ENCODE data around the gene PKD2L1.

PKD2L1 gene

DNA sequence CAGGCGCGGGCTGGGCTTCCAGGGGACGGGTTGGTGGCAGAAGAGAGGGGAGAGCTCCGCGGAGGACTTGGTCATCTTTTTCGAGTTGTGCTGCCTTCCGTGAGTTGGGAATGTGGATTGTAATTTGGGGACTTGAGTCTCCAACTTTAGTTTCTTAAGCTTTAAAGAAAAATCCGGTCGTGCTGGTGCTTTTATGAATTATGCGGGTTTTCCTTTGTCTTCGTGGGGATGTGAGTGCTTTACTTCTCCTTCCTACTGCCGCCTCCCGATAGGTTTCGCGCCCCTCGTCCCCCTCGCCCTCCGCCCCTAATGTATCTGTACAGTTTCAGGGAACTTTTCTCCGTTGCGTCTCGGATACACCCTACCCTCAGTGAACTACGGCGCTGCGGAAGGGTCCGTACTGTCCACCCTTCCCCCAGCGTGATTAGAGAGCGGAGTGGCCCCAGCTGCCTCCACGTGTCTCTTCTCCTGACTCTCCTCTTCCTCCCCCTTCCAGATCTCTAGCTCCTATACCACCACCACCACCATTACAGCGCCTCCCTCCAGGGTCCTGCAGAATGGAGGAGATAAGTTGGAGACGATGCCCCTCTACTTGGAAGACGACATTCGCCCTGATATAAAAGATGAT, 17.7 kb upstream of the PKD2L1 start:
- peak overlapping the region; percentile 83 for H3K4me3 ChIP-seq (ENCODE audit: low read length)
- TF ChIP-seq ZNF274 (IDR thresholded peaks at IDR 0.05; ENCODE audit: low read depth, low read length): no peak

DNA sequence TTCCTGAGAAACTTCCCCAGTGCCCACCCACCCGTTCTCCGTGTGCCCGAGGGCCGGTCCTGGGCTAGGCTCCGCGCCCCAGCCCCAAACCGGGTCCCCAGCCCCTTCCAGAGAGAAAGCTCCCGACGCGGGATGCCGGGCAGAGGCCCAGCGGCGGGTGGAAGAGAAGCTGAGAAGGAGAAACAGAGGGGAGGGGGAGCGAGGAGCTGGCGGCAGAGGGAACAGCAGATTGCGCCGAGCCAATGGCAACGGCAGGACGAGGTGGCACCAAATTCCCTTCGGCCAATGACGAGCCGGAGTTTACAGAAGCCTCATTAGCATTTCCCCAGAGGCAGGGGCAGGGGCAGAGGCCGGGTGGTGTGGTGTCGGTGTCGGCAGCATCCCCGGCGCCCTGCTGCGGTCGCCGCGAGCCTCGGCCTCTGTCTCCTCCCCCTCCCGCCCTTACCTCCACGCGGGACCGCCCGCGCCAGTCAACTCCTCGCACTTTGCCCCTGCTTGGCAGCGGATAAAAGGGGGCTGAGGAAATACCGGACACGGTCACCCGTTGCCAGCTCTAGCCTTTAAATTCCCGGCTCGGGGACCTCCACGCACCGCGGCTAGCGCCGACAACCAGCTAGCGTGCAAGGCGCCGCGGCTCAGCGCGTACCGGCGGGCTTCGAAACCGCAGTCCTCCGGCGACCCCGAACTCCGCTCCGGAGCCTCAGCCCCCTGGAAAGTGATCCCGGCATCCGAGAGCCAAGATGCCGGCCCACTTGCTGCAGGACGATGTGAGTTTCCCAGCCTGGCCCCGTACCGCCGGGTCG, 16.9 kb upstream of the PKD2L1 start, which contains the start of gene SCD:
Gene SCD, plus strand, starts transcription at position 469 of the 803 bp plus-strand sequence. Its CDS starts 272 bp downstream, at position 741.
- peak within 1 kb of the TSS; percentile 83 for H3K4me3 ChIP-seq (ENCODE audit: low read length)
- TF ChIP-seq ZNF274 (IDR thresholded peaks at IDR 0.05; ENCODE audit: low read depth, low read length): no peak

DNA sequence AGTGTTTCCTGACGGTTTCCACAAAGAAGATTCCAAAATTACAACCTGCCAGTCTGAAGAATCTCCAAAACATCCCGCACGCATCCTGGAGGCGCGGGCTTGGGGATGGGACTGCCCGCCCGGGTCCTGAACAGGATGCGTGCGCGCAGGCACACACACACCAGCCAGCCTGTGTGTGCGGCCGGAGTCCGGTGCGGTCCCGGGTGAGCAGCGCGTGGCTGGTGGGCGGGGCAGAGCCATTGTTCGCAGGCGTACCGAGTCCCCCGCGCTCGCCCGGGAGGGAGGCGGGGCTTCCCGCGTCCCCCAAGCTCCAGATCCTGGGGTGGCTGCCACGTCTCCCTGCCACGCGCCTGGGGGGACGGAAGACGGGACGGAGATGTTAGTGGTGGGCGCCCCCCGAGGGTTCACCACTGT, 16.3 kb upstream of the PKD2L1 start:
- TF ChIP-seq ZNF274 (IDR thresholded peaks at IDR 0.05; ENCODE audit: low read depth, low read length): no peak

GRCh38 chr10:100345570-100346330, 15.7 kb upstream of the PKD2L1 start:
- TF ChIP-seq ZNF274 (IDR thresholded peaks at IDR 0.05; ENCODE audit: low read depth, low read length): no peak
- peak overlapping the region; percentile 83 for H3K4me3 ChIP-seq (ENCODE audit: low read length)

More for the DNA sequence above, 16.3 kb upstream of the PKD2L1 start:
- peak overlapping the region; percentile 83 for H3K4me3 ChIP-seq (ENCODE audit: low read length)

- no peak overlapping the region for H3K4me3 ChIP-seq (ENCODE audit: low read length)
- no peak for TF ChIP-seq ZNF274 (IDR thresholded peaks at IDR 0.05; ENCODE audit: low read depth, low read length)
These were observed 14.3 kb upstream of the PKD2L1 start for GRCh38 chr10:100344241-100344788.

DNA sequence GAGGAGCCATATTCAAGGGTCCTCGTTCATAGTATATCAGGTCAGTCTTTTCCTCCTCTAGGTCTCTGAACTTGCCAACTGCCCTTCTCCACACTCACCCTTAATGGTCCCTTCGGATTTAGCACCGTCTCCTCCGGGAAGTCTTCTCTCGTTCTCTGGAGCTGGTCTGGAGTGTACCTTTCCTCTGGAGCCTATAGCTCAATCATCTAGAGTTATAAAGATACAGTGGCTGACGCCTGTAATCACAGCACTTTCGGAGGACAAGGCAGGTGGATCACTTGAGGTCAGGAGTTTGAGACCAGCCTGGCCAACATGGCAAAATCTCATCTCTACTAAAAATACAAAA, 12.6 kb upstream of the PKD2L1 start:
- TF ChIP-seq ZNF274 (IDR thresholded peaks at IDR 0.05; ENCODE audit: low read depth, low read length): no peak
- no peak overlapping the region for H3K4me3 ChIP-seq (ENCODE audit: low read length)

- H3K4me3 ChIP-seq (ENCODE audit: low read length): no peak overlapping the region
- TF ChIP-seq ZNF274 (IDR thresholded peaks at IDR 0.05; ENCODE audit: low read depth, low read length): no peak
These were observed 12.1 kb upstream of the PKD2L1 start for GRCh38 chr10:100341953-100342626.

DNA sequence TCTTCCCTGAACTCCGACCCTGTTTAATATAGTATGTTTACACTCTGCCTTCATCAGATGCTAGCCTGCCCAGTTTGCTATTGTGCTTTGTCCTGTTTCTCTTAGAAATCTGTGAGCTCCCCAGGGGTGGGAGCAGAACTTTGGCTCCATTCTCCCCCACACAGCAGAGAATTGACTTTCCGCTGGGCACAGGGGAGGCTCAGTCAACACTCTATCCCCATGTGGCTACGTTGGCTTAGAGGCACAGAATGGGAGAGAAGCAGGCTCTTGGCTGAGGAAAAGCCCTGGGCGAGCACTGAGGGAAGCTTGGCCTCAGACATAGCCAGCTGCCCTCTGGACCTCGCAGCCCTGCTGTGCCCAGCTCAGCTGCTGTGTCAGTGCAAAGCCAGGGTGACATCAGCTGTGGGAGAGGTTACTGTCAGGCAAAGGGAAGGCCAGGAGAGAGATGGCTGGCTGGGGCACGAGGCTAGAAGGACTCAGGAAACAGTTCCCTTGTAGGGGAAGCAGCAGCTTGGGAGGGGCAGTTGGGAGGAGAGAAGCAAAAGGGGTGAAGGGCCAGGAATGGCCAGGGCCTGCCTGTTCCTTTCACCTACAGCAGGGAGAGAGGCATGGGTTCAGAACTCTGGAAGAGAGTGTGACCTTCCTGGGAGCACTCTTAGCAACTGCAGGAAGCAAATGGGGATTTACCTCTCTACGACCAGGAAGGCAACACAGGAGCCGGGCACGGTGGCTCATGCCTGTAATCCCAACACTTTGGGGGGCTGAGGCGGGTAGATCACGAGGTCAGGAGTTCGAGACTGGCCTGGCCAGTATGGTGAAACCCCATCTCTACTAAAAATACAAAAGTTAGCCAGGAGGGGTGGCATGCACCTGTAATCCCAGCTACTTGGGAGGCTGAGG, 11.2 kb upstream of the PKD2L1 start:
- no peak for TF ChIP-seq ZNF274 (IDR thresholded peaks at IDR 0.05; ENCODE audit: low read depth, low read length)
- H3K4me3 ChIP-seq (ENCODE audit: low read length): no peak overlapping the region

DNA sequence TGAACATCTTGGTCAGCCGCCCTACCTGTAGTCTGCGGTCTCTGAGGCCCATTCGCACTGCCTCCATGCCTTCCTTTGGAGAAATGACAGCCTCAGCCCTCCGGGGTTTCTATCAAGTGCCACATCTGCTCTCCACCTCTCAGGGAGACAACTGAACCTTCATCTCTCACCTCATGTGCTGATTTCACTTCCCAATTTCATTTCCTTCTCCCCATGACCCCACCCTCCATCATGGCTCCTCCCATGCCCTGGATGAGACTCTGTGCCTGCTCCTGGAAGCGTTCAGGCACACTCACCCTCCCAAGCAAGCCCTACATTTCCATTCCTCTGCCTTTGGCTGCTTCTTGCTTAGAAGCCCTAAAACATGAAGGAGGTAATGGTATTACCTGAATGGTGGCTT, 9.2 kb upstream of the PKD2L1 start:
- TF ChIP-seq ZNF274 (IDR thresholded peaks at IDR 0.05; ENCODE audit: low read depth, low read length): no peak
- H3K4me3 ChIP-seq (ENCODE audit: low read length): no peak overlapping the region

GRCh38 chr10:100338434-100339036, 8.5 kb upstream of the PKD2L1 start:
- H3K4me3 ChIP-seq (ENCODE audit: low read length): no peak overlapping the region
- no peak for TF ChIP-seq ZNF274 (IDR thresholded peaks at IDR 0.05; ENCODE audit: low read depth, low read length)

DNA sequence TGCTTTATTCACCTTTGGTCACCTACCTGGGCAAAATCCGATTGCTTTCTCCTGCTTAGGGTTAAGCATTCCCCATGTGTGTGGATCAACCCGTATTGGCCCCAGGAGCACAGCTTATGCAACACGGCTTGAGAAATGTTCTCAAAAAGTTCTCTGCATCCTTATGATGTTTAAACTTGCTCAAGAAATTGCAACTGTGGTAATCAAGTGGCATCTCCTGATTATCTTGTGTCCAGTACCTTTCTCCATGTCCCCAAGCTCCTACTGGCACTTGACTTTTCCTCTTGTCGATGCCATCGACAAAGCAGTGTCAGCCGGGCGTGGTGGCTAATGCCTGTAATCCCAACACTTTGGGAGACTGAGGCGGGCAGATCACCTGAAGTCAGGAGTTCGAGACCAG, 4.7 kb upstream of the PKD2L1 start:
- H3K4me3 ChIP-seq (ENCODE audit: low read length): no peak overlapping the region
- TF ChIP-seq ZNF274 (IDR thresholded peaks at IDR 0.05; ENCODE audit: low read depth, low read length): no peak

DNA sequence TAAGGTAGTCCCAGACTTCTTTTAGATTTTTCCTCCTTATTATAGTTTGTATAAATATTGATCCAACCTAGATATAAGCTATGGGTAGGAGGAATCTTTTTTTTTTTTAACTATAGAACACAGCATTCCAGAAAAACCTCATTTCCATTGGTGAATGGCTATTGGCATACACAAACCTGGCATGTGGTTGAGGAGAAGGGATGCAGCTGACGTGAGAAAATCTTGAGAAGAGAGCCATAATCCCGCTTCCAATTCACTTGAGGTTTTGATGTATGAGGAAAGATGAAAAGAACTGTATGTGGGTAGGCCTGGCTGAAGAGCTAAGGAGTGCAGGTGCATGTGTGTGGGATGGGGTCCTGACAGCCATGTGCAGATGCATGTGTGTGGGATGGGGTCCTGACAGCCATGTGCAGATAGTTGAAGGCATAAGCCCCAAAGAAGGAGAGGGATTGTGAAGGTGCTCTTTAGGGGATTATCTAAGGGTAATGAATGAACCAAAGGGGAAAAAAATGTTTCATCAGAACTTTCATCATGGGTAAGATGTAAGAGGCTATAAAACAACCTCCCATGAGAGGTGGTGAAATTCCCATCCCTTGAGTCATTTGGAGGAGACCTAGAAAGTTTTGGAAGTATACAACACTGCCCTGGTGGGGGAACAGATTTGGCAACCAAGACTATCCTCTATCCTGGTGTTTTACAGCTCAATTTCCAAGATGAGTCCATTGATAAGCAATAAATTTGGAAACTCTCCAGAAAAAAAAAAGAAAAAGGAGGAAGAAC, 3.8 kb upstream of the PKD2L1 start:
- no peak overlapping the region for H3K4me3 ChIP-seq (ENCODE audit: low read length)
- no peak for TF ChIP-seq ZNF274 (IDR thresholded peaks at IDR 0.05; ENCODE audit: low read depth, low read length)
